Neural crest cell (in vitro differentiated cells): ENCODE measurements around the gene MAP3K2. TPM values are rescaled to one million over a fixed set of nuclear protein-coding genes. Genes with fewer than 3 reads are reported as not detected.

ENCODE experiments used
- DNase-seq: peaks from one replicate; pipeline ENCODE4 v3.0.0; 2021; ENCODE audit warnings: low read depth, mixed read lengths, low spot score
- H3K27ac Mint-ChIP-seq: one replicate; pipeline ENCODE4 v1.8.0; 2021; ENCODE audit warnings: mild to moderate bottlenecking, mixed read lengths; ENCODE audit not compliant: unreplicated experiment
- H3K27me3 Mint-ChIP-seq: 2 replicates; pipeline ENCODE4 v1.8.0; 2021; ENCODE audit warnings: low read depth, mild to moderate bottlenecking, mixed read lengths
- H3K36me3 Mint-ChIP-seq: 2 replicates; pipeline ENCODE4 v1.8.0; 2021; ENCODE audit warnings: low read depth, mild to moderate bottlenecking, mixed read lengths
- H3K4me1 Mint-ChIP-seq: 2 replicates; pipeline ENCODE4 v1.8.0; 2021; ENCODE audit warnings: mixed read lengths
- H3K4me3 Mint-ChIP-seq: one replicate; pipeline ENCODE4 v1.8.0; 2021; ENCODE audit warnings: mild to moderate bottlenecking, mixed read lengths
- H3K9me3 Mint-ChIP-seq: 2 replicates; pipeline ENCODE4 v1.8.0; 2021; ENCODE audit warnings: mixed read lengths
- total RNA-seq: library from RNA; stranded (reverse); gene quantifications from 2 replicates; pipeline ENCODE4 v1.2.1, GENCODE V29; 2021
- TF ChIP-seq, protein P1 (sequence below): fragments of 200-600 bp; sonication (generic); conservative IDR thresholded peaks from 2 replicates; pipeline ENCODE4 v1.5.0; 2021; ENCODE audit warnings: antibody characterized with exemption, mild to moderate bottlenecking

Gene MAP3K2
- total RNA-seq, 1 donor from 2014 or later: 35.1 TPM

DNA sequence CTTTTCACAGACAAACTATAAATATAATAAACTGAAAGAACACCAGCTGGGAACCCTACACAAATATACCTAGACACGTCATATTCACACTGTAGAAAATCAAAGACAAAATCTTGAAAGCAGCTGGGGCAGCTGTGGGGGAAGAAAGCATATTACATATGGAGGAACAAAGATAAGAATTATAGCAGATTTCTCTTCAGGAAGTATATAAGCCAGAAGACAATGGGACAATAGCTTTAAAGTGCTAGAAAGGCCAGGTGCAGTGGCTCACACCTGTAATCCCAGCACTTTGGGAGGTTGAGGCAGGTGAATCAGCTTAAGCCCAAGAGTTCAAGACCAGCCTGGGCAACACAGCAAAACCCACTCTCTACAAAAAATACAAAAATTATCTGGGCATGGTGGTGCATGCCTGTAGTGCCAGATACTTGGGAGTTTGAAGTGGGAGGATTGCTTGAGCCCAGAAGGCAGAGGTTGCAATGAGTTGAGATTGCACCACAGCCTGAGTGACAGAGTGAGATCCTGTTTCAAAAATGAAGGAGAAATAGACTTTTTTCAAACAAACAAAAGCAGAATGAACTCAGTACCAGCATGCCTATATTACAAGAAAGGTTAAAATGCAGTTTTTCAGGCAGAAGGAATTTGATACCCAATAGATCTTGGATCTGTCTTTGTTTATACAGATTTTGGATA lies 67.0 kb downstream of the MAP3K2 start:
- DNase-seq: no peak
- Mint-ChIP-seq H3K4me1 (no peaks in the 10 kb centered on the region), H3K9me3 (peaks cover 4% of the 10 kb centered on the region), H3K36me3 (peaks cover 21% of the 10 kb centered on the region), H3K4me3 (no peak overlapping the region), H3K27me3 (no peaks in the 10 kb centered on the region), H3K27ac (no peak overlapping the region)
- TF ChIP-seq, protein P1, sequence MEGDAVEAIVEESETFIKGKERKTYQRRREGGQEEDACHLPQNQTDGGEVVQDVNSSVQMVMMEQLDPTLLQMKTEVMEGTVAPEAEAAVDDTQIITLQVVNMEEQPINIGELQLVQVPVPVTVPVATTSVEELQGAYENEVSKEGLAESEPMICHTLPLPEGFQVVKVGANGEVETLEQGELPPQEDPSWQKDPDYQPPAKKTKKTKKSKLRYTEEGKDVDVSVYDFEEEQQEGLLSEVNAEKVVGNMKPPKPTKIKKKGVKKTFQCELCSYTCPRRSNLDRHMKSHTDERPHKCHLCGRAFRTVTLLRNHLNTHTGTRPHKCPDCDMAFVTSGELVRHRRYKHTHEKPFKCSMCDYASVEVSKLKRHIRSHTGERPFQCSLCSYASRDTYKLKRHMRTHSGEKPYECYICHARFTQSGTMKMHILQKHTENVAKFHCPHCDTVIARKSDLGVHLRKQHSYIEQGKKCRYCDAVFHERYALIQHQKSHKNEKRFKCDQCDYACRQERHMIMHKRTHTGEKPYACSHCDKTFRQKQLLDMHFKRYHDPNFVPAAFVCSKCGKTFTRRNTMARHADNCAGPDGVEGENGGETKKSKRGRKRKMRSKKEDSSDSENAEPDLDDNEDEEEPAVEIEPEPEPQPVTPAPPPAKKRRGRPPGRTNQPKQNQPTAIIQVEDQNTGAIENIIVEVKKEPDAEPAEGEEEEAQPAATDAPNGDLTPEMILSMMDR: no peak

DNA sequence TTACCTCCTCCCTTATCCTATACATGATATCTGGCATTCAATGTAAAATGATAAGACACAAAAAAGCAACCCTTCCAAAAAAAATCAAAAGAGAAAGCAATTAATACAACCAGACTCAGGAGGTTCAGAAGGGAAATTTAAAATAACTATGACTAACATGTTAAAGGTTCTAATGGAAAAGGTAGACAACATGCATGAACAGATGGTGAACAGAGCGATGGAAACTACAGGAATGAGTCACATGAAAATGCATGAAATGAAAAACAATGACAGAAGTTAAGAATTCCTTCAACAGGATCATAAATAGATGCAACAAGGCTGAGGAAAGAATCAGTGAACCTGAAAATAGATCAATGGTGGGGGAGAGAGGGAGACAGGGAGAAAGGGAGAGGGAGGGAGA lies 67.7 kb downstream of the MAP3K2 start:
- TF ChIP-seq, protein P1: no peak
- Mint-ChIP-seq H3K4me3 (no peak overlapping the region), H3K36me3 (peaks cover 21% of the 10 kb centered on the region), H3K4me1 (no peaks in the 10 kb centered on the region), H3K27me3 (no peaks in the 10 kb centered on the region), H3K27ac (no peak overlapping the region), H3K9me3 (peaks cover 4% of the 10 kb centered on the region)
- DNase-seq: no peak

DNA sequence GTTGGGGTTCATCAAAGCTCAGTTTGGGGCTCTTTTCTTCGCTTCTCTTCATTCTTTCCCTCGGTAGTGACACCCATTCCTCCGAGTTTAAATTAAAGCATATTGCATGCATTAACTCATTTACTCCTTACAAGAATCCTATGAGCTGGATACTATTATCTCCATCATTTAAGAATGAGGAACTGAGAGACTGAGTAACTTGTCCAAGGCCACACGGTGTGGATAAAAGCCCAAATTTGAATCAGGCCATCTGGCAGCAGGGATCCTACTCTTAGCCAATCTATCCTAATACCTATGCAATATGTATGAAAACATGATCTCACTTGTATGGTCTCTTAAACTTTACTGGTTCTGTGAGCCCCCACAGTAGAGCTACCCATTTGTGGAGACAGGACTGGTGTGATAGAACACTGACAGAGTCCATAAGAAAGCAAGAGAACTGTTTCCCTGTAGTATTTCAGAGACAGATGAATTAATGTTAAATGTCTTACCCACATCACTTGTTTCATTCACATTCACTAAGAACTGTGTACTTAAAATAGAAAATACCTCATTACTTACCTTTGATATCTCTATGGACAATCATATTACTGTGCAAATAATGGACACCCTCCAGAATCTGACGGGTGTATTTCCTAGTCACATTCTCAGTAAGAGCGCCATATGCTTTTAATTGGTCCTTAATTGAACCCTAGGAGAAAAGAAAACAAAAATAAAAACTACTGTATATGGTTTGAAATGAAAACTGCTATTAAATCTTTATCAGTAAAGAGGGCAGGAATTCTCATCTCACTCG lies 73.4 kb downstream of the MAP3K2 start:
- TF ChIP-seq, protein P1: no peak
- Mint-ChIP-seq H3K4me3 (no peak overlapping the region), H3K4me1 (no peaks in the 10 kb centered on the region), H3K27me3 (no peaks in the 10 kb centered on the region), H3K27ac (no peak overlapping the region), H3K36me3 (peaks cover 6% of the 10 kb centered on the region), H3K9me3 (no peaks in the 10 kb centered on the region)
- DNase-seq: no peak

DNA sequence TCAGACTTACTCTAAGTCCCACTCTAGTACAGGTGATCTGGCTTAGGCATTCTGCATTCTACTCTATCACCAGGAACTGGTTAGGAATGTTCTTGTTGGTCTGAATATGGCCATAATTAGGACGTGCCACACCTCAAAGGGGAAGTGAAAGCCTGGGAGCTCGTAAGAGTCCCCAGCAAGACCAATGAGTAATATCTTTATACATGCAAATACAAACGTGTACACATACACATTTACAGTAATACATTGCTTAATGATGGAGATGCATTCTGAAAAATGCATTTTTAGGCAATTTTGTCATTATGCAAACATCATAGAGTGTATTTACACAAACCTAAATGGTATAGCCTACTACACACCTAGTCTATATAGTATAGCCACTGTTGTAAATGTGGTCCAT lies 74.4 kb downstream of the MAP3K2 start:
- Mint-ChIP-seq H3K9me3 (no peaks in the 10 kb centered on the region), H3K27ac (no peak overlapping the region), H3K36me3 (peaks cover 3% of the 10 kb centered on the region), H3K4me3 (no peak overlapping the region), H3K27me3 (no peaks in the 10 kb centered on the region), H3K4me1 (no peaks in the 10 kb centered on the region)
- no peak for DNase-seq
- TF ChIP-seq, protein P1: no peak

DNA sequence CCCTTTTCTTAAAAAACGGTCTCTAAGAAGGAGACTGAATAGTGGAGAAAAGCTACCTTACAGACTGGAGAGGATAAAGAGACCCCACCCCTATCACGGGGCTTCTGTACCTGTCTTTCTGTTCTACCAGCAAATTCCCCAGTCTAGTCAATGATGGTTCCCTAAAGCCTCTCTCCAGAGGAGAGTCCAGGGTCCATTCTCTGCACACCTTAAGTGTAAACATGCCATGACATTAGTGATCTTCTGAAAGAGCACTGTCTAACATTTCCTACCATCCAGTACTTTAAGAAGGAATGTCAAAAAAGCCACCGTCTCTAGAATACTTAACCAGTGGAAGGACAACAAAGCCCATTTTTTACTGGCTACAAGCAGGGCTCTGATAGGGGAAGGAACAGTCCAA lies 76.8 kb downstream of the MAP3K2 start:
- Mint-ChIP-seq H3K9me3 (no peaks in the 10 kb centered on the region), H3K27ac (peak overlapping the region; percentile 65), H3K4me3 (no peak overlapping the region), H3K27me3 (no peaks in the 10 kb centered on the region), H3K4me1 (no peaks in the 10 kb centered on the region), H3K36me3 (no peaks in the 10 kb centered on the region)
- DNase-seq: no peak
- TF ChIP-seq, protein P1: no peak
